ENCODE results near the gene IL27RA.
"Not testable (repeated sequence)": the region's sequence is repeated elsewhere in the genome, so short reads cannot be mapped to it uniquely, and the experiment has no call there.

IL27RA gene

DNA sequence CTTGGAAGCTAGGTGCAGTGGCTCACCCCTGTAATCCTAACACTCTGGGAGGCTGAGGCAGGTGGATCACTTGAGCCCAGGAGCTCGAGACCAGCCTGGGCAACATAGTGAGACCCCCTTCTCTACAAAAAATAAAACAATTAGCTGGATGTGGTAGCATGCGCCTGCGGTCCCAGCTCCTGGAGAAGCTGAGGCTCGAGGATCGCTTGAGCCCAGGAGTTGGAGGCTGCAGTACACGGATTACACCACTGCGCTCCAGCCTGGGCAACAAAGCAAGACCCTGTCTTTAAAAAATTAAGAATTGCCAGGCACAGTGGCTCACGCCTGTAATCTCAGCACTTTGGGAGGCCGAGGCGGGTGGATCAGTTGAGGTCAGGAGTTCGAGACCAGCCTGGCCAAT is 19.4 kb downstream of the IL27RA start:
- not testable (repeated sequence) for H3K9ac ChIP-seq (ENCODE audit: low read length); H3K27ac ChIP-seq (ENCODE audit: low read depth, low read length); H3K27me3 ChIP-seq (ENCODE audit: control insufficient read depth, insufficient read depth, low read length); H3K4me1 ChIP-seq (ENCODE audit: control insufficient read depth, insufficient read depth, low read length); H3K36me3 ChIP-seq (ENCODE audit: control insufficient read depth, insufficient read depth, low read length); H3K4me3 ChIP-seq (ENCODE audit: low read length)

DNA sequence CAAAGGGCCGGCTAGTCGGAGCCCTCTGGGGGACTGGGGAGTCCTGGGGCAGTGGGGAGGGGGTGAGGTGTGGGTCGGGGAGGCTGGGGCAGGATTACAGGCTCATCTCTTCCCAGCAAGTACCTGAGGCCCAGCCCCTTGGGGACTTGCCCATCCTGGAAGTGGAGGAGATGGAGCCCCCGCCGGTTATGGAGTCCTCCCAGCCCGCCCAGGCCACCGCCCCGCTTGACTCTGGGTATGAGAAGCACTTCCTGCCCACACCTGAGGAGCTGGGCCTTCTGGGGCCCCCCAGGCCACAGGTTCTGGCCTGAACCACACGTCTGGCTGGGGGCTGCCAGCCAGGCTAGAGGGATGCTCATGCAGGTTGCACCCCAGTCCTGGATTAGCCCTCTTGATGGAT is 20.4 kb downstream of the IL27RA start:
- no peaks in the 10 kb centered on the region for H3K27me3 ChIP-seq (ENCODE audit: control insufficient read depth, insufficient read depth, low read length)
- no peaks in the 10 kb centered on the region for H3K4me1 ChIP-seq (ENCODE audit: control insufficient read depth, insufficient read depth, low read length)
- peaks cover 2% of the 10 kb centered on the region for H3K36me3 ChIP-seq (ENCODE audit: control insufficient read depth, insufficient read depth, low read length)
- H3K9ac ChIP-seq (ENCODE audit: low read length), result no peak overlapping the region
- no peak overlapping the region for H3K4me3 ChIP-seq (ENCODE audit: low read length)
- no peak overlapping the region for H3K27ac ChIP-seq (ENCODE audit: low read depth, low read length)

DNA sequence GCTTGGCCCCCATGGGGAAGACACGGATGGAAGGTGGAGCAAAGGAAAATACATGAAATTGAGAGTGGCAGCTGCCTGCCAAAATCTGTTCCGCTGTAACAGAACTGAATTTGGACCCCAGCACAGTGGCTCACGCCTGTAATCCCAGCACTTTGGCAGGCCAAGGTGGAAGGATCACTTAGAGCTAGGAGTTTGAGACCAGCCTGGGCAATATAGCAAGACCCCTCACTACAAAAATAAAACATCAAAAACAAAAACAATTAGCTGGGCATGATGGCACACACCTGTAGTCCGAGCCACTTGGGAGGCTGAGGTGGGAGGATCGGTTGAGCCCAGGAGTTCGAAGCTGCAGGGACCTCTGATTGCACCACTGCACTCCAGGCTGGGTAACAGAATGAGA is 20.9 kb downstream of the IL27RA start:
- Histone ChIP-seq H3K27me3 (ENCODE audit: control insufficient read depth, insufficient read depth, low read length) (no peaks in the 10 kb centered on the region), H3K4me3 (ENCODE audit: low read length) (no peak overlapping the region), H3K4me1 (ENCODE audit: control insufficient read depth, insufficient read depth, low read length) (no peaks in the 10 kb centered on the region), H3K9ac (ENCODE audit: low read length) (no peak overlapping the region), H3K36me3 (ENCODE audit: control insufficient read depth, insufficient read depth, low read length) (peaks cover 2% of the 10 kb centered on the region), H3K27ac (ENCODE audit: low read depth, low read length) (no peak overlapping the region)

DNA sequence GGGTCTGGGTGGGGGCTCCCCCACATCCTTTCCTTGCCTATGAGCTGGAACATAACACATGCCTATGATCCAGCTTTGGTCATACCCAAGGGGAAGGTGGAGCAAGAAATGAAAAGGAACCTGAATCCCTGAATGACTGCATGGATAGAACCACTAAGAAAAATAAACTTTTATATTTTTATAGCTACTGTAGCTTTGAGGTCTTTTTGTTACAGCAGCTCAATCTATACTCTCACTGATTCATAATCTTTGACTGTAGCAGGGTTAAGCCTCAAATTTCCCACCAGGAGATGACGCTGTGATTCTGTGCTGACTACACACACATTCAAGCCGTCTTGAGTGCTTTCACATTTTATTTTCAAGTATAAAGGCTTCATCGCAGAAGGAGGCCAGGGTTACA is 21.5 kb downstream of the IL27RA start:
- H3K27me3 ChIP-seq (ENCODE audit: control insufficient read depth, insufficient read depth, low read length), result no peaks in the 10 kb centered on the region
- no peak overlapping the region for H3K4me3 ChIP-seq (ENCODE audit: low read length)
- H3K36me3 ChIP-seq (ENCODE audit: control insufficient read depth, insufficient read depth, low read length), result peaks cover 2% of the 10 kb centered on the region
- no peak overlapping the region for H3K27ac ChIP-seq (ENCODE audit: low read depth, low read length)
- H3K4me1 ChIP-seq (ENCODE audit: control insufficient read depth, insufficient read depth, low read length), result no peaks in the 10 kb centered on the region
- H3K9ac ChIP-seq (ENCODE audit: low read length), result no peak overlapping the region

DNA sequence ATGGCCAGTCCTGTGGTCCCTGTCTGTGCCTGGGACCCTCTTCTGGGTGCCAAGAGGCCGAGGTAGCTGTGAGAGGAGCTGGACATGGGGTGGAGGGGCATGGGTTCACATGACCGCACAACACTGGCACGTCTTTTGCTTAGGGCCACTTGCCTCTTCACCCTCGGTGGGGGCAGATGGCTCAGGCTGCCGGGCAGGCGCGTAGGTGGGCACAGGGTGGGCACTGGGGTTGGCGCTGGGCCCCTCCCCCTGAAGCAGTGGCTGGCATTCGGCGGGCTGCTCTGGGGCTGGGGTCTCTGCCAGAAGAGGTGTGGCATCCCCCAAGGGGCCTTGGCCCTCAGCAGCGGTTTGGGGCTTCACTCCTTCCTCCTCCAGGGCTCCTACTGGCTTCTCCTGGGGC is 21.9 kb downstream of the IL27RA start:
- H3K27ac ChIP-seq (ENCODE audit: low read depth, low read length), result no peak overlapping the region
- H3K4me3 ChIP-seq (ENCODE audit: low read length), result no peak overlapping the region
- H3K27me3 ChIP-seq (ENCODE audit: control insufficient read depth, insufficient read depth, low read length), result peaks cover 2% of the 10 kb centered on the region
- no peak overlapping the region for H3K9ac ChIP-seq (ENCODE audit: low read length)
- no peaks in the 10 kb centered on the region for H3K4me1 ChIP-seq (ENCODE audit: control insufficient read depth, insufficient read depth, low read length)
- H3K36me3 ChIP-seq (ENCODE audit: control insufficient read depth, insufficient read depth, low read length), result peaks cover 2% of the 10 kb centered on the region

DNA sequence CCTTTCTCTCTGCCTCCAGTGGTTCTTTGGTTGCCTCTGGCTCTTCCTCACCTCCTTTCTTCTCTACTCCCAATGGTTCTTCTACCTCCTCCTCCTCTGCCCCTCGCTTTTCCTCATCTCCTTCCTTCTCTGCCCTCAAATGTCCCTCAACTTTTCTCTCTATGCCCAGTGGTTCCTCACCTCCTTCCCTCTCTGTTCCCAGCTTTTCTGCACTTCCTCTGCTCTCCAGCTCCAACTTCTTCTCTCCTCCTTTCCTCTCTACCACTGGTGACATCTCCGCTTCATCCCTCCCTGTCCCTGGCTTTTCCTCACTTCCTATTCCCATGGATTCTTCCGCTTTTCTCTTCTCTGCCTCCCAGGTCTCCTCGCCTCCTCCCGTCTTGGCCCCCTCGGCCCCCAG is 22.5 kb downstream of the IL27RA start:
- no peak overlapping the region for H3K9ac ChIP-seq (ENCODE audit: low read length)
- H3K27ac ChIP-seq (ENCODE audit: low read depth, low read length), result no peak overlapping the region
- no peaks in the 10 kb centered on the region for H3K4me1 ChIP-seq (ENCODE audit: control insufficient read depth, insufficient read depth, low read length)
- H3K4me3 ChIP-seq (ENCODE audit: low read length), result no peak overlapping the region
- H3K27me3 ChIP-seq (ENCODE audit: control insufficient read depth, insufficient read depth, low read length), result peaks cover 8% of the 10 kb centered on the region
- H3K36me3 ChIP-seq (ENCODE audit: control insufficient read depth, insufficient read depth, low read length), result peaks cover 2% of the 10 kb centered on the region

DNA sequence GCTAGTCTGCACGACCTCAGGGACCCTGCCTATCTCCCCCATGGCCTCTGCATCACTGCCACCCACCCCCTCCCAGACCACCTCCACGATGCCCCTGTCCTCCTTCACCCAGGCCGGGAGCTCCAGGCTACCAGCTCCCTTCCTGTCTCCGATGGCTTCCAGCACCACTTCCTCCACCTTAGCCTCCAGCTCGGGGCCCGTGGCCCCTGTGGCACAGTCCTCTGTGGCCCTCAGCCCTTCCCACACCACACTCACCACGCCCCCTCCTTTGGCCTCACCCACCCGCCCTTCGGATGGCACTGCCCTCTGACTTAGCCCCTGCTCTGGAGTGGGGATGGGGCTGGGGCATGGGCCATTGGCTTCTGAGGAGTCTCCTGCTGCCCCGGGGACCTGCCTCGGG is 23.2 kb downstream of the IL27RA start:
- H3K4me1 ChIP-seq (ENCODE audit: control insufficient read depth, insufficient read depth, low read length), result no peaks in the 10 kb centered on the region
- no peak overlapping the region for H3K27ac ChIP-seq (ENCODE audit: low read depth, low read length)
- peaks cover 2% of the 10 kb centered on the region for H3K36me3 ChIP-seq (ENCODE audit: control insufficient read depth, insufficient read depth, low read length)
- peaks cover 13% of the 10 kb centered on the region for H3K27me3 ChIP-seq (ENCODE audit: control insufficient read depth, insufficient read depth, low read length)
- no peak overlapping the region for H3K9ac ChIP-seq (ENCODE audit: low read length)
- no peak overlapping the region for H3K4me3 ChIP-seq (ENCODE audit: low read length)

DNA sequence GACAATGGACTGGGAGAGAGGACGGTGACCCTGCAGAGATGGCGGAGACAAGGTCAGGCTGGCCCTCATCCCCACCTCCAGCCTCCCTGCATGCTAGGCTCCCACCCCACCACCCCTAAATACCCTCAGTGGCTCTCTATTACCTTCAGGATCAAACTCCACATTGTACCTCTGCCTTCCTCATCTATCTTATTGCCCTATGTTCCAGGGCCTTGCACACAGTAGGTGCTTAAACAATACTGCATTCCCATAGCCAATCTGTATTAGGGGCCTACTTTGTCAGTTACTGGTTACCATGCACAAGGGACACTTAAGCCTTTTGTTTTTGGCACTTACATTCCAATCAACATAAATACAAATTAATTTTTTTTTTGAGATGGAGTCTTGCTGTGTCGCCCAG is 23.8 kb downstream of the IL27RA start:
- H3K27me3 ChIP-seq (ENCODE audit: control insufficient read depth, insufficient read depth, low read length), result peaks cover 13% of the 10 kb centered on the region
- H3K9ac ChIP-seq (ENCODE audit: low read length), result no peak overlapping the region
- no peak overlapping the region for H3K4me3 ChIP-seq (ENCODE audit: low read length)
- no peaks in the 10 kb centered on the region for H3K4me1 ChIP-seq (ENCODE audit: control insufficient read depth, insufficient read depth, low read length)
- H3K36me3 ChIP-seq (ENCODE audit: control insufficient read depth, insufficient read depth, low read length), result peaks cover 2% of the 10 kb centered on the region
- no peak overlapping the region for H3K27ac ChIP-seq (ENCODE audit: low read depth, low read length)

DNA sequence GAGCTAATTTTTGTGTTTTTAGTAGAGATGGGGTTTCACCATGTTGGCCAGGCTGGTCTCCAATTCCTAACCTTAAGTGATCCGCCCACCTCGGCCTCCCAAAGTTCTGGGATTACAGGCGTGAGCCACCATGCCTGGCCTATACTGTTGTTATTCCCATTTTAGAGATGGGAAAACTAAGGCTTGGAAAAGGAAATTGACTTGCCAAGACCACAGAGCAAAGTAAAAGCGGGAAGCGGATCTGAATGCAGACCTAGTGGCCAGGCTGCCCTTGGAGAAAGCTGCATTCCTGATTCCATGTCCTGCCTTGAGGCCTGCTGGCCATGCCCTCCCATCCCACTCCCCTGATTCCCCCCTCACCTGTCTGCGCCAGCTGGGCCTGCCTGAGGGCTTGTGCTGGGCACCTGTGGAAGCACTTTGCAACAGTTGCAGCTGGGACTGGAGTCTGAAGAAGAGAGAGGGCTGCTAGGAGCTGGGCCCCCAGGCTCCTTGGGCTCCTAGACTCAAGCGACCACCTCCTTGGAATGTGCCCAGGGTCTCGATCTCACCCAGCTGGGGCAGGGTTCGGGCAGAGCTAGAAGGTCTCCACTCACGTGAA is 24.6 kb downstream of the IL27RA start:
- Histone ChIP-seq H3K27ac (ENCODE audit: low read depth, low read length) (no peak overlapping the region), H3K36me3 (ENCODE audit: control insufficient read depth, insufficient read depth, low read length) (no peaks in the 10 kb centered on the region), H3K4me1 (ENCODE audit: control insufficient read depth, insufficient read depth, low read length) (no peaks in the 10 kb centered on the region), H3K9ac (ENCODE audit: low read length) (no peak overlapping the region), H3K4me3 (ENCODE audit: low read length) (no peak overlapping the region), H3K27me3 (ENCODE audit: control insufficient read depth, insufficient read depth, low read length) (peaks cover 13% of the 10 kb centered on the region)

DNA sequence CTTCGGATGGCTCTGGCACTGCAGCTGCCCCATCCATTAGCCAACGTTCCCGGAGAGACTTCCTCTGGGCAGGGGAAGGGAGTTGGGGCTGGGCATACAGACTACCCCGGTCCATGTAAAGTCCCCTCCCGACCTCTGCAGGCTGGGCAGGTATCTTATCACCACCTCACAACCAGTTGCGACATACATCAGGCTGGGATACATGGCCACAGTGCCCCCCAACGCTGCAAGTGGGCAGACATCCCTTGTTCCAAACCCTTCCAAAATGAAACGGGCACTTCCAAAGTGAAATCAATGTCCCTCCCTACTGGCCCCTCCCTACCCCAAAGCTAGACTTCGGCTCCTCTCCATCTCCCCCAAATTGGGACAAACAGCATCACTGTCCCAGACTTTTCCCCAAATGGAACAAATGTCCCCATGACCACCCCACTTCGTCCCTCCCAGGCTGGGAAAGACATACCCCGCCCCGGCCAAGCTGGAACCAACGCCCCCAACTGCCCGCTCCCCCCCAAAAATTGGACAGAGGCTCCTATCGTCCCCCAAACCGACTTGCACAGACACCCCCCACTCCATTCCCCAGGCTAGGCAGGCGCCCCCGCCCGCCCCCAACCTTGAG is 25.3 kb downstream of the IL27RA start:
- Histone ChIP-seq H3K27me3 (ENCODE audit: control insufficient read depth, insufficient read depth, low read length) (peaks cover 13% of the 10 kb centered on the region), H3K36me3 (ENCODE audit: control insufficient read depth, insufficient read depth, low read length) (no peaks in the 10 kb centered on the region), H3K9ac (ENCODE audit: low read length) (no peak overlapping the region), H3K4me1 (ENCODE audit: control insufficient read depth, insufficient read depth, low read length) (no peaks in the 10 kb centered on the region), H3K27ac (ENCODE audit: low read depth, low read length) (no peak overlapping the region), H3K4me3 (ENCODE audit: low read length) (no peak overlapping the region)

DNA sequence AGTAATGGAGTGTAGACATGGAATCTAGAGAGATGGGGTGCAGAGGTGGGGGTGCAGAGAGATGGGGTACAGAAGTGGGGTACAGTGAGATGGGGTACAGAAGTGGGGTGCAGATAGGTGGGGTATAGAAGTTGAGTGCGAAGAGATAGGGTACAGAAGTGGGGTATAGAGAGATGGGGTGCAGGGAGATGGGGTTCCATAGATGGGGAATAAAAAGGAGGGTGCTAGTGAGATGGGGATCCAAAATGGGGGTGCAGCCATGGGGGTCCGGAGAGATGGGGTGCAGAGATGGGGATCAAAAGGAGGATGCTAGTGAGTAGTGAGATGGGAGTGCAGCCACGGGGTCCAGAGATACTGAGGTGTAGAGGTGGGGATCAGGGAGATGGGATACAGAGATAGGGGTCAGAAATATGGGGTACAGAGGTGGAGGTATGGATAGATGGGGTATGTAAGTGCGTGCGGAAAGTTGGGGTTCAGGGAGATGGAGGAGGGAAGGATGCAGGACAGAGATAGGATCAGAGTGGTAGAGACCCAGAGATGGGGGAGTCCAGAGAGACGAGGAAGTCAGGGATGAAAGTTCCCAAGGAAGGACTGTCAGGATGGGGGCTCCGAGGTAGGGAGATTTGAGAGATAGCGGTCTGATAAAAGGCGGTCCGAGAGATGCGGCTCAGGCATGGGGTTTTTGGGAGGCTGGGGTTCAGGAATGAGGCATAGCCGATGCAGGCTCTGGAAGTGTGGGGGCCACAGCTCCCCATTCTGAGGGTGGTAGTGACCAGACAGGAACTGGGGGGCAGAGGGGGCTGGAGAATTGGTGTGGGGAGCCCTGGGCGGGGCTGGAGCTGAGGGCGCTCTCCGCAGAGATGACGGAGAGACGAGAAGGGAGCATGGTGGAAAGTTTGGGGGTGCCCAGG is 26.9 kb downstream of the IL27RA start:
- no peaks in the 10 kb centered on the region for H3K4me1 ChIP-seq (ENCODE audit: control insufficient read depth, insufficient read depth, low read length)
- H3K9ac ChIP-seq (ENCODE audit: low read length), result no peak overlapping the region
- no peaks in the 10 kb centered on the region for H3K36me3 ChIP-seq (ENCODE audit: control insufficient read depth, insufficient read depth, low read length)
- H3K4me3 ChIP-seq (ENCODE audit: low read length), result no peak overlapping the region
- no peak overlapping the region for H3K27ac ChIP-seq (ENCODE audit: low read depth, low read length)
- peaks cover 16% of the 10 kb centered on the region for H3K27me3 ChIP-seq (ENCODE audit: control insufficient read depth, insufficient read depth, low read length)

DNA sequence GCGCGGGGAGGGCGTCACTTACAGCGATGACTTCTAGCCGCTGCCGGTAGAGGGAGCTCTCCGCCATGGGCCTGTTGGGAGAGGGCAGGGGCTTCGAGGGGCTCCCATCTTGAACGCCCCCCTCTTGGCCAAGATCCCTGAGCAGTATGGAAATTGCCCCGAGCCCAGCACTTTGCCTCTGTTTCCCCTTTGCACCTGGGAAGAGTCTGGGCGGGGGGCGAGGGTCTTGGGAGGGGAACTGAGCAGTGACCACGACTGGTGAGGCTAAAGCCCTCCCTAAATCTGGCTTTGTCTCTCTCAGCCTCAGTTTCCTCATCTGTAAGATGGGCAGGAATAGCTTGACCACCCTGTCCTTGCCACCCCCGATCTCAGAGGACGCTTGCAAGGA is 27.5 kb downstream of the IL27RA start:
- no peaks in the 10 kb centered on the region for H3K36me3 ChIP-seq (ENCODE audit: control insufficient read depth, insufficient read depth, low read length)
- peaks cover 16% of the 10 kb centered on the region for H3K27me3 ChIP-seq (ENCODE audit: control insufficient read depth, insufficient read depth, low read length)
- no peak overlapping the region for H3K27ac ChIP-seq (ENCODE audit: low read depth, low read length)
- no peak overlapping the region for H3K9ac ChIP-seq (ENCODE audit: low read length)
- H3K4me3 ChIP-seq (ENCODE audit: low read length), result no peak overlapping the region
- H3K4me1 ChIP-seq (ENCODE audit: control insufficient read depth, insufficient read depth, low read length), result no peaks in the 10 kb centered on the region

Data from rectal smooth muscle tissue (tissue), 1 donor.